ENCODE measurements around the gene GABRB1.

Gene GABRB1

GRCh38 chr4:47218631-47219030 lies 187.3 kb downstream of the GABRB1 start:
- Histone ChIP-seq H3K27ac (ENCODE audit: low read depth, low read length, poor library complexity, severe bottlenecking) (no peak overlapping the region), H2AFZ (ENCODE audit: low read length) (no peak overlapping the region), H3K36me3 (ENCODE audit: insufficient read depth, low read length) (no peaks in the 10 kb centered on the region), H3F3A (ENCODE audit: insufficient read depth, low read length) (no peaks in the 10 kb centered on the region), H3K4me1 (ENCODE audit: insufficient read depth, low read length, severe bottlenecking) (no peaks in the 10 kb centered on the region), H3K9me2 (ENCODE audit: low read depth, low read length) (no peaks in the 10 kb centered on the region), H3K79me2 (ENCODE audit: insufficient read depth, low read length) (no peaks in the 10 kb centered on the region), H3K9ac (ENCODE audit: low read length) (no peak overlapping the region), H3K4me2 (ENCODE audit: low read length) (no peak overlapping the region), H3K4me3 (ENCODE audit: low read depth, low read length, poor library complexity, severe bottlenecking) (no peak overlapping the region), H4K20me1 (ENCODE audit: insufficient read depth, low read length) (no peaks in the 10 kb centered on the region), H3K9me3 (ENCODE audit: low read length) (no peaks in the 10 kb centered on the region), H3K27me3 (ENCODE audit: insufficient read depth, low read length) (no peaks in the 10 kb centered on the region)
- TF ChIP-seq, protein P1, sequence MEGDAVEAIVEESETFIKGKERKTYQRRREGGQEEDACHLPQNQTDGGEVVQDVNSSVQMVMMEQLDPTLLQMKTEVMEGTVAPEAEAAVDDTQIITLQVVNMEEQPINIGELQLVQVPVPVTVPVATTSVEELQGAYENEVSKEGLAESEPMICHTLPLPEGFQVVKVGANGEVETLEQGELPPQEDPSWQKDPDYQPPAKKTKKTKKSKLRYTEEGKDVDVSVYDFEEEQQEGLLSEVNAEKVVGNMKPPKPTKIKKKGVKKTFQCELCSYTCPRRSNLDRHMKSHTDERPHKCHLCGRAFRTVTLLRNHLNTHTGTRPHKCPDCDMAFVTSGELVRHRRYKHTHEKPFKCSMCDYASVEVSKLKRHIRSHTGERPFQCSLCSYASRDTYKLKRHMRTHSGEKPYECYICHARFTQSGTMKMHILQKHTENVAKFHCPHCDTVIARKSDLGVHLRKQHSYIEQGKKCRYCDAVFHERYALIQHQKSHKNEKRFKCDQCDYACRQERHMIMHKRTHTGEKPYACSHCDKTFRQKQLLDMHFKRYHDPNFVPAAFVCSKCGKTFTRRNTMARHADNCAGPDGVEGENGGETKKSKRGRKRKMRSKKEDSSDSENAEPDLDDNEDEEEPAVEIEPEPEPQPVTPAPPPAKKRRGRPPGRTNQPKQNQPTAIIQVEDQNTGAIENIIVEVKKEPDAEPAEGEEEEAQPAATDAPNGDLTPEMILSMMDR (IDR thresholded peaks at IDR 0.05; ENCODE audit: low read length) = no peak
- no peak for TF ChIP-seq EZH2 (IDR thresholded peaks at IDR 0.05; ENCODE audit: borderline replicate concordance, low read length)

DNA sequence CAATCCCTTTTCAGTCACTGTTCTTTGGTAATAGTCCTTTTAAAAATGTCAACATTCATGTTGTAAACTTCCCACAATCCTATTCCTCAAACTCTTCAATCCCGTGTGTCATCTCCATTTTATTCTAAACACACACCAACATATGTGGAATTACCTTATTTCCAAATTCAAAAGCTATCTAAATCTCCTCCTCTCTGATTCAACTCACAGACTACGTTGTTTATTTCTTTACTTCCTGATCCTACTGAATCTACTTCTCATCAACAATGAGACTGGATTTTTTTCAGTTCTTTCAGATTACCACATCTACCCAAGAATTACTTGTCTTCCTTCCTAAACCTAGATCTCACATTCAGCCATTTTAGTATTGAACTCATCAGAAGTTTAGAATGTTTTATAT lies 188.2 kb downstream of the GABRB1 start:
- no peak overlapping the region for H2AFZ ChIP-seq (ENCODE audit: low read length)
- H4K20me1 ChIP-seq (ENCODE audit: insufficient read depth, low read length) = no peaks in the 10 kb centered on the region
- no peaks in the 10 kb centered on the region for H3K27me3 ChIP-seq (ENCODE audit: insufficient read depth, low read length)
- TF ChIP-seq EZH2 (IDR thresholded peaks at IDR 0.05; ENCODE audit: borderline replicate concordance, low read length) = no peak
- TF ChIP-seq, protein P1 (IDR thresholded peaks at IDR 0.05; ENCODE audit: low read length) = no peak
- H3F3A ChIP-seq (ENCODE audit: insufficient read depth, low read length) = no peaks in the 10 kb centered on the region
- H3K9me2 ChIP-seq (ENCODE audit: low read depth, low read length) = no peaks in the 10 kb centered on the region
- H3K36me3 ChIP-seq (ENCODE audit: insufficient read depth, low read length) = no peaks in the 10 kb centered on the region
- no peaks in the 10 kb centered on the region for H3K9me3 ChIP-seq (ENCODE audit: low read length)
- no peaks in the 10 kb centered on the region for H3K4me1 ChIP-seq (ENCODE audit: insufficient read depth, low read length, severe bottlenecking)
- no peaks in the 10 kb centered on the region for H3K79me2 ChIP-seq (ENCODE audit: insufficient read depth, low read length)
- H3K9ac ChIP-seq (ENCODE audit: low read length) = no peak overlapping the region
- no peak overlapping the region for H3K4me2 ChIP-seq (ENCODE audit: low read length)
- no peak overlapping the region for H3K27ac ChIP-seq (ENCODE audit: low read depth, low read length, poor library complexity, severe bottlenecking)
- H3K4me3 ChIP-seq (ENCODE audit: low read depth, low read length, poor library complexity, severe bottlenecking) = no peak overlapping the region

DNA sequence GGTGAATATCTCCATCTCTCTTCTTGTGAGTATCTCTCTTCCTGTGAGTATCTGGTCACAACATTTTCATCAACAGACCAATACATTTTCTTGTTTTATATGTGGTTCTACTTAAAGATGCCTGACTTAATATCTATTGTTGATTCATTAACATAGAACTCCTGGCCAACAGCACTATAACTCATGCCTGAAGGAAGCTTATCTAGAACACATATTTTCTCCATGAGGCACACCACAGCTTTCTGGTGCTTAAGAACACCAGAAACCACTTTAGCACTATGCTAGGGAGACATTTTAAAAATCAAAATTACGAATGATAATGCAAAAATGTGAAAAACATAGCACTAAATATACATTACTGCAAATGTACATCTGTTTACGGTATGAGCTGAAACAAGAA lies 190.4 kb downstream of the GABRB1 start:
- H3K9me2 ChIP-seq (ENCODE audit: low read depth, low read length) = no peaks in the 10 kb centered on the region
- H3K36me3 ChIP-seq (ENCODE audit: insufficient read depth, low read length) = no peaks in the 10 kb centered on the region
- no peaks in the 10 kb centered on the region for H3F3A ChIP-seq (ENCODE audit: insufficient read depth, low read length)
- no peak for TF ChIP-seq EZH2 (IDR thresholded peaks at IDR 0.05; ENCODE audit: borderline replicate concordance, low read length)
- TF ChIP-seq, protein P1 (IDR thresholded peaks at IDR 0.05; ENCODE audit: low read length) = no peak
- no peaks in the 10 kb centered on the region for H3K4me1 ChIP-seq (ENCODE audit: insufficient read depth, low read length, severe bottlenecking)
- H3K4me2 ChIP-seq (ENCODE audit: low read length) = no peak overlapping the region
- no peak overlapping the region for H3K4me3 ChIP-seq (ENCODE audit: low read depth, low read length, poor library complexity, severe bottlenecking)
- no peaks in the 10 kb centered on the region for H3K27me3 ChIP-seq (ENCODE audit: insufficient read depth, low read length)
- H3K79me2 ChIP-seq (ENCODE audit: insufficient read depth, low read length) = no peaks in the 10 kb centered on the region
- no peak overlapping the region for H2AFZ ChIP-seq (ENCODE audit: low read length)
- no peaks in the 10 kb centered on the region for H4K20me1 ChIP-seq (ENCODE audit: insufficient read depth, low read length)
- no peak overlapping the region for H3K27ac ChIP-seq (ENCODE audit: low read depth, low read length, poor library complexity, severe bottlenecking)
- H3K9ac ChIP-seq (ENCODE audit: low read length) = no peak overlapping the region
- H3K9me3 ChIP-seq (ENCODE audit: low read length) = no peaks in the 10 kb centered on the region
